AG09309 (cell line): ENCODE measurements around the gene DNAH8.
"Not testable (repeated sequence)": the region's sequence is repeated elsewhere in the genome, so short reads cannot be mapped to it uniquely, and the experiment has no call there.

Experiments used
- DNase-seq: peaks from one replicate; pipeline ENCODE4 v3.0.0-alpha.2; 2010; ENCODE audit warnings: low read depth
- H3K4me3 ChIP-seq: 2 replicates; pipeline ENCODE4 v1.5.1; 2011; ENCODE audit warnings: mild to moderate bottlenecking, low read depth, low read length, moderate library complexity; ENCODE audit not compliant: control insufficient read depth
- CTCF ChIP-seq: IDR thresholded peaks from 2 replicates; pipeline ENCODE4 v1.5.1; 2011; ENCODE audit warnings: mild to moderate bottlenecking, low read depth, low read length, inconsistent platforms; ENCODE audit not compliant: insufficient read depth, control insufficient read depth; ENCODE audit errors: missing control alignments

The DNAH8 gene

GRCh38 chr6:38687549-38687948 is 27.6 kb upstream of the DNAH8 start:
- no peak for DNase-seq
- H3K4me3 ChIP-seq, result no peak overlapping the region
- TF ChIP-seq CTCF, result no peak

- H3K4me3 ChIP-seq, result no peak overlapping the region
- TF ChIP-seq CTCF, result no peak
- no peak for DNase-seq
Observed at GRCh38 chr6:38688579-38689087, 26.5 kb upstream of the DNAH8 start.

- no peak for TF ChIP-seq CTCF
- H3K4me3 ChIP-seq, result no peak overlapping the region
- no peak for DNase-seq
Observed at GRCh38 chr6:38695227-38695900, 19.7 kb upstream of the DNAH8 start.

- TF ChIP-seq CTCF, result no peak
- no peak for DNase-seq
- H3K4me3 ChIP-seq, result no peak overlapping the region
Observed at GRCh38 chr6:38695933-38696332, 19.2 kb upstream of the DNAH8 start.

- no peak for DNase-seq
- no peak for TF ChIP-seq CTCF
- H3K4me3 ChIP-seq, result no peak overlapping the region
Observed at GRCh38 chr6:38696345-38696744, 18.8 kb upstream of the DNAH8 start.

- no peak overlapping the region for H3K4me3 ChIP-seq
- TF ChIP-seq CTCF, result no peak
- DNase-seq, result no peak
Observed at GRCh38 chr6:38697846-38698245, 17.3 kb upstream of the DNAH8 start.

GRCh38 chr6:38699702-38700101 is 15.4 kb upstream of the DNAH8 start:
- H3K4me3 ChIP-seq, DNase-seq: not testable (repeated sequence)
